Measurements from ENCODE around the gene SKOR2.

Gene SKOR2

GRCh38 chr18:47247416-47248114 lies 3.9 kb downstream of the SKOR2 start:
- no peak for DNase-seq (ENCODE audit: extremely low read depth, insufficient read length)
- Histone ChIP-seq H3K4me3 (replicated peaks; ENCODE audit: low read depth, low read length) (no peak overlapping the region), H3K36me3 (ENCODE audit: control insufficient read depth, insufficient read depth, low read length) (no peaks in the 10 kb centered on the region), H3K27me3 (replicated peaks; ENCODE audit: control insufficient read depth, insufficient read depth, low read length) (no peaks in the 10 kb centered on the region; the same call in none of the 2 replicates)
- no peak for TF ChIP-seq CTCF (IDR thresholded peaks at IDR 0.05; ENCODE audit: insufficient read depth, low read length, poor library complexity, severe bottlenecking)

- no peak for DNase-seq (ENCODE audit: extremely low read depth, insufficient read length)
- no peak overlapping the region for H3K4me3 ChIP-seq (replicated peaks; ENCODE audit: low read depth, low read length)
- H3K36me3 ChIP-seq (ENCODE audit: control insufficient read depth, insufficient read depth, low read length): no peaks in the 10 kb centered on the region
- H3K27me3 ChIP-seq (replicated peaks; ENCODE audit: control insufficient read depth, insufficient read depth, low read length): no peaks in the 10 kb centered on the region; the same call in none of the 2 replicates
- no peak for TF ChIP-seq CTCF (IDR thresholded peaks at IDR 0.05; ENCODE audit: insufficient read depth, low read length, poor library complexity, severe bottlenecking)
Observed at GRCh38 chr18:47247036-47247415, 4.4 kb downstream of the SKOR2 start.

DNA sequence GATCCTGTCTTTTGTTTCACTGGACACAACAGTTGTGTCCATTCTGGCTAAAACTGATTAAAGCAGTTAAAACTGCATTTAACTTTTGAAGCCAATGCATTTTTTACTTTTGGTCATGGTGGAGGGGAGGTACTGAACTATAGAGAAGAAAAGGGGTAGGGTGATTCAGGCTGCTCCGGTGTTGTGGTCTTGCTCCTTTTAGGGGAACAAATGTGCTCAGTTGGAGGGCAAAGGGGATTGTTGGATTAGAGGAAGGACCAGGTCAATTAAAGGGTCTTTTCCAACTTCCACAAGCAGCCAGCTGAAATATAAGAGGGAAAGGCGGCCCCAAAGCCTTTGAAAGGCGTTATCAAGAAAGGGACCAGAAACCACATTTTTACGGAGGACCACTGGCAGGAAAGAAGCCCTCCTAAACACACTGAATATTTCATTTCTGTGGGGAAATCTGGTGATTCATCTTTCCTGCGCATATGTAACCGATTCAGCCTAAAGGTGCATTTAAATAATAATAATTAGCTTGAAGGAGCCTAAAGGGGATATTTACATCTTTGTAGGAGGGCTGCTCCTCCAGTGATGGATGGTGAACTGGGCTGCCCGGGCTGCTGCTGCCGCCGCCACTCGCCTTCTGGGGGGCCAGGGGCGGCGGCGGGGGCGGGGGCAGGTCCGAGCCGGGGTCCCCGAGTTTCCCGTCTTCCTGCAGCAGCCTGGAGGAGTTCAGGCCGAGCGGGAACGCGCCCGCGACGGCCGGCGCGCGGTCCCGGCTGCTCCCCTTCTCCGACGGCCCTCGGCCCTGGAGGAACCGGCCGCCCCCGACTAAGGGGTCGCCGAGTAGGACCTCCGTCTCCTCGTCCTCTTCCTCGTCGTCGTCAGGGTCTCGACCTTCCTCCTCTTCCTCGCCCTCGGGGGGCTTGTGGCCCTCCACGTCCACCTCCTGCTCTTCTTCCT lies 5.2 kb downstream of the SKOR2 start:
- Histone ChIP-seq H3K4me3 (replicated peaks; ENCODE audit: low read depth, low read length) (no peak overlapping the region), H3K36me3 (ENCODE audit: control insufficient read depth, insufficient read depth, low read length) (no peaks in the 10 kb centered on the region), H3K27me3 (replicated peaks; ENCODE audit: control insufficient read depth, insufficient read depth, low read length) (no peaks in the 10 kb centered on the region; the same call in none of the 2 replicates)
- DNase-seq (ENCODE audit: extremely low read depth, insufficient read length): no peak
- TF ChIP-seq CTCF (IDR thresholded peaks at IDR 0.05; ENCODE audit: insufficient read depth, low read length, poor library complexity, severe bottlenecking): no peak

DNA sequence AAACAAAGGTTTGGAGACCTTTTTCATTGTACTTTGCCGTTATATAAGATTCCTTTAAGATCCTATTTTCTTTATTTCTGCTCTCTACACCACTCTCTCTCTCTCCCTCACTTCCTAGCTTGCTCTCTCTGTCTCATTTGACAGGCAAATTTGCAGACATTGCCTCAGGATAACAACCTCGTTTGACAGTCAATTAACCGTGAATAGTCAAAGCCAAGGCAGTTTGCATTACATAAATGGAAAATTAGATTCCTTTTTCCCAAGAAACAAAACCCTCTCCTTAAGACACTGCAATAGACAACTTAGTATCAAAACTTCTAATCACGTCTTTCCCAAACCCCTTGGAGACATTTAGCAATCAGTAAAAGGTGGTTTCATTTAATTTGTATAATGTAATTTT lies 7.4 kb downstream of the SKOR2 start:
- TF ChIP-seq CTCF (IDR thresholded peaks at IDR 0.05; ENCODE audit: insufficient read depth, low read length, poor library complexity, severe bottlenecking): no peak

GRCh38 chr18:47235096-47235495 lies 16.4 kb downstream of the SKOR2 start:
- Histone ChIP-seq H3K4me3 (replicated peaks; ENCODE audit: low read depth, low read length) (no peak overlapping the region), H3K27me3 (replicated peaks; ENCODE audit: control insufficient read depth, insufficient read depth, low read length) (no peaks in the 10 kb centered on the region; the same call in 1 of the 2 replicates), H3K36me3 (ENCODE audit: control insufficient read depth, insufficient read depth, low read length) (no peaks in the 10 kb centered on the region)
- no peak for TF ChIP-seq CTCF (IDR thresholded peaks at IDR 0.05; ENCODE audit: insufficient read depth, low read length, poor library complexity, severe bottlenecking)
- no peak for DNase-seq (ENCODE audit: extremely low read depth, insufficient read length)

More for the DNA sequence above, 7.4 kb downstream of the SKOR2 start:
- DNase-seq (ENCODE audit: extremely low read depth, insufficient read length): no peak
- H3K4me3 ChIP-seq (replicated peaks; ENCODE audit: low read depth, low read length): no peak overlapping the region
- no peaks in the 10 kb centered on the region; the same call in none of the 2 replicates for H3K27me3 ChIP-seq (replicated peaks; ENCODE audit: control insufficient read depth, insufficient read depth, low read length)
- H3K36me3 ChIP-seq (ENCODE audit: control insufficient read depth, insufficient read depth, low read length): no peaks in the 10 kb centered on the region
